ENCODE measurements around the gene UTF1. TPM values are rescaled to one million over a fixed set of nuclear protein-coding genes. Genes with fewer than 3 reads are reported as not detected.

UTF1 gene
- total RNA-seq, 2 experiments from 2014 or later = not detected

GRCh38 chr10:133208466-133208865 is 21.6 kb upstream of the UTF1 start:
- Mint-ChIP-seq H3K27ac (no peak overlapping the region), H3K27me3 (no peaks in the 10 kb centered on the region), H3K4me1 (ENCODE audit: low read depth) (peaks cover 4% of the 10 kb centered on the region), H3K36me3 (no peaks in the 10 kb centered on the region), H3K9me3 (no peaks in the 10 kb centered on the region), H3K4me3 (no peak overlapping the region)
- POLR2A ChIA-PET = no interaction called here
- intact Hi-C loops (cut with micrococcal nuclease) = no loop called here
- CTCF ChIA-PET = no interaction called here
- DNase-seq = no peak

- H3K27me3 Mint-ChIP-seq = no peaks in the 10 kb centered on the region
- H3K4me3 Mint-ChIP-seq = no peak overlapping the region
- H3K27ac Mint-ChIP-seq = no peak overlapping the region
- peaks cover 4% of the 10 kb centered on the region for H3K4me1 Mint-ChIP-seq (ENCODE audit: low read depth)
- no peak for DNase-seq
- ChIA-PET CTCF (no interaction called here), POLR2A (no interaction called here)
- H3K9me3 Mint-ChIP-seq = no peaks in the 10 kb centered on the region
- no peaks in the 10 kb centered on the region for H3K36me3 Mint-ChIP-seq
- intact Hi-C loops (cut with micrococcal nuclease) = no loop called here
These were observed 20.9 kb upstream of the UTF1 start for GRCh38 chr10:133209117-133209516.

- H3K4me1 Mint-ChIP-seq (ENCODE audit: low read depth) = peaks cover 4% of the 10 kb centered on the region
- no peaks in the 10 kb centered on the region for H3K36me3 Mint-ChIP-seq
- POLR2A ChIA-PET = no interaction called here
- H3K27me3 Mint-ChIP-seq = no peaks in the 10 kb centered on the region
- no peaks in the 10 kb centered on the region for H3K9me3 Mint-ChIP-seq
- intact Hi-C loops (cut with micrococcal nuclease) = no loop called here
- CTCF ChIA-PET = no interaction called here
- H3K4me3 Mint-ChIP-seq = no peak overlapping the region
- no peak for DNase-seq
- no peak overlapping the region for H3K27ac Mint-ChIP-seq
These were observed 20.4 kb upstream of the UTF1 start for GRCh38 chr10:133209641-133210040.

GRCh38 chr10:133210398-133211140 is 19.4 kb upstream of the UTF1 start:
- no peaks in the 10 kb centered on the region for H3K36me3 Mint-ChIP-seq
- intact Hi-C loops (cut with micrococcal nuclease) = no loop called here

GRCh38 chr10:133211141-133211830 is 18.7 kb upstream of the UTF1 start:
- Mint-ChIP-seq H3K9me3 (no peaks in the 10 kb centered on the region), H3K36me3 (no peaks in the 10 kb centered on the region), H3K27me3 (no peaks in the 10 kb centered on the region), H3K4me1 (ENCODE audit: low read depth) (peaks cover 4% of the 10 kb centered on the region), H3K4me3 (no peak overlapping the region), H3K27ac (no peak overlapping the region)
- POLR2A ChIA-PET = no interaction called here
- DNase-seq = no peak
- CTCF ChIA-PET = no interaction called here
- intact Hi-C loops (cut with micrococcal nuclease) = no loop called here

More at GRCh38 chr10:133210398-133211140, 19.4 kb upstream of the UTF1 start:
- Mint-ChIP-seq H3K27ac (no peak overlapping the region), H3K4me1 (ENCODE audit: low read depth) (peaks cover 4% of the 10 kb centered on the region), H3K4me3 (no peak overlapping the region), H3K27me3 (no peaks in the 10 kb centered on the region), H3K9me3 (no peaks in the 10 kb centered on the region)
- POLR2A ChIA-PET = no interaction called here
- CTCF ChIA-PET = no interaction called here
- no peak for DNase-seq

GRCh38 chr10:133211959-133212852 is 17.8 kb upstream of the UTF1 start:
- Mint-ChIP-seq H3K27ac (no peak overlapping the region), H3K36me3 (no peaks in the 10 kb centered on the region), H3K4me3 (no peak overlapping the region), H3K4me1 (ENCODE audit: low read depth) (peaks cover 4% of the 10 kb centered on the region), H3K27me3 (no peaks in the 10 kb centered on the region), H3K9me3 (no peaks in the 10 kb centered on the region)
- POLR2A ChIA-PET = no interaction called here
- CTCF ChIA-PET = no interaction called here
- DNase-seq = no peak
- intact Hi-C loops (cut with micrococcal nuclease) = no loop called here

GRCh38 chr10:133212853-133213494 is 17.0 kb upstream of the UTF1 start:
- Mint-ChIP-seq H3K27ac (no peak overlapping the region), H3K36me3 (no peaks in the 10 kb centered on the region), H3K4me1 (ENCODE audit: low read depth) (peaks cover 4% of the 10 kb centered on the region), H3K4me3 (no peak overlapping the region), H3K9me3 (no peaks in the 10 kb centered on the region), H3K27me3 (no peaks in the 10 kb centered on the region)
- intact Hi-C loops (cut with micrococcal nuclease) = no loop called here
- ChIA-PET POLR2A (no interaction called here), CTCF (interaction anchor here (1.0 kb wide), 1 partner anchor 69 kb away, joined by 3 read pairs; no protein-coding TSS in a partner anchor)
- DNase-seq = no peak

GRCh38 chr10:133213641-133214467 is 16.2 kb upstream of the UTF1 start:
- Mint-ChIP-seq H3K27ac (no peak overlapping the region), H3K4me3 (no peak overlapping the region), H3K27me3 (no peaks in the 10 kb centered on the region), H3K4me1 (ENCODE audit: low read depth) (peaks cover 4% of the 10 kb centered on the region), H3K9me3 (no peaks in the 10 kb centered on the region), H3K36me3 (no peaks in the 10 kb centered on the region)
- POLR2A ChIA-PET = no interaction called here
- CTCF ChIA-PET = interaction anchor here (1.0 kb wide), 1 partner anchor 70 kb away, joined by 3 read pairs; no protein-coding TSS in a partner anchor
- DNase-seq = no peak
- intact Hi-C loops (cut with micrococcal nuclease) = no loop called here

GRCh38 chr10:133214468-133215410 is 15.3 kb upstream of the UTF1 start:
- POLR2A ChIA-PET = no interaction called here
- CTCF ChIA-PET = no interaction called here
- Mint-ChIP-seq H3K27me3 (no peaks in the 10 kb centered on the region), H3K4me1 (ENCODE audit: low read depth) (peaks cover 4% of the 10 kb centered on the region), H3K9me3 (no peaks in the 10 kb centered on the region), H3K27ac (no peak overlapping the region), H3K36me3 (no peaks in the 10 kb centered on the region), H3K4me3 (no peak overlapping the region)
- no peak for DNase-seq
- intact Hi-C loops (cut with micrococcal nuclease) = no loop called here

- ChIA-PET CTCF (no interaction called here), POLR2A (no interaction called here)
- no peak for DNase-seq
- Mint-ChIP-seq H3K9me3 (no peaks in the 10 kb centered on the region), H3K27me3 (no peaks in the 10 kb centered on the region), H3K4me1 (ENCODE audit: low read depth) (peaks cover under 1% of the 10 kb centered on the region), H3K36me3 (no peaks in the 10 kb centered on the region), H3K27ac (no peak overlapping the region), H3K4me3 (no peak overlapping the region)
- intact Hi-C loops (cut with micrococcal nuclease) = no loop called here
These were observed 14.4 kb upstream of the UTF1 start for GRCh38 chr10:133215586-133215985.

GRCh38 chr10:133216776-133217175 is 13.2 kb upstream of the UTF1 start:
- DNase-seq = no peak
- peaks cover 5% of the 10 kb centered on the region for H3K27me3 Mint-ChIP-seq

More at GRCh38 chr10:133216776-133217175, 13.2 kb upstream of the UTF1 start:
- Mint-ChIP-seq H3K27ac (no peak overlapping the region), H3K4me1 (ENCODE audit: low read depth) (no peaks in the 10 kb centered on the region), H3K36me3 (no peaks in the 10 kb centered on the region), H3K4me3 (no peak overlapping the region), H3K9me3 (no peaks in the 10 kb centered on the region)
- POLR2A ChIA-PET = no interaction called here
- intact Hi-C loops (cut with micrococcal nuclease) = no loop called here
- CTCF ChIA-PET = no interaction called here

Measured in activated CD4-positive, alpha-beta memory T cell treated with anti-CD3 and anti-CD28 coated beads for 36 hours (primary cell).